Endothelial cell (in vitro differentiated cells): ENCODE data around the gene APBB1. TPM values are rescaled to one million over a fixed set of nuclear protein-coding genes. Genes with fewer than 3 reads are reported as not detected.

ENCODE experiments used
- DNase-seq: peaks from one replicate; pipeline ENCODE4 v3.0.0; 2021; ENCODE audit warnings: low spot score
- H3K27ac Mint-ChIP-seq: one replicate; pipeline ENCODE4 v1.8.0; 2021; ENCODE audit warnings: mixed read lengths, inconsistent platforms; ENCODE audit not compliant: unreplicated experiment
- H3K27me3 Mint-ChIP-seq: one replicate; pipeline ENCODE4 v1.8.0; 2021; ENCODE audit warnings: mild to moderate bottlenecking, moderate library complexity, mixed read lengths, inconsistent platforms; ENCODE audit not compliant: unreplicated experiment
- H3K36me3 Mint-ChIP-seq: one replicate; pipeline ENCODE4 v1.8.0; 2021; ENCODE audit warnings: mild to moderate bottlenecking, low read depth, mixed read lengths, inconsistent platforms; ENCODE audit not compliant: unreplicated experiment
- H3K4me1 Mint-ChIP-seq: one replicate; pipeline ENCODE4 v1.8.0; 2021; ENCODE audit warnings: mild to moderate bottlenecking, mixed read lengths, inconsistent platforms; ENCODE audit not compliant: unreplicated experiment
- H3K4me3 Mint-ChIP-seq: one replicate; pipeline ENCODE4 v1.8.0; 2021; ENCODE audit warnings: mild to moderate bottlenecking, mixed read lengths, inconsistent platforms; ENCODE audit not compliant: unreplicated experiment
- H3K9me3 Mint-ChIP-seq: one replicate; pipeline ENCODE4 v1.8.0; 2021; ENCODE audit warnings: mixed read lengths, inconsistent platforms; ENCODE audit not compliant: unreplicated experiment
- CTCF ChIP-seq: fragments of 200-600 bp; sonication (generic); IDR thresholded peaks from one replicate; pipeline ENCODE4 v1.5.0; 2021; ENCODE audit warnings: antibody characterized with exemption; ENCODE audit not compliant: unreplicated experiment
- total RNA-seq: library from RNA; stranded (reverse); fragmentation: NEBNext Ultra II Directional; extraction: Animal tissue kit (Norgen Biotek cat#: 25700); gene quantifications from one replicate; pipeline ENCODE4 v1.2.1, GENCODE V29; 2021; ENCODE audit not compliant: unreplicated experiment

Gene APBB1
- total RNA-seq, 1 donor from 2014 or later: 43.6 TPM

- peaks cover 3% of the 10 kb centered on the region for H3K36me3 Mint-ChIP-seq
- H3K9me3 Mint-ChIP-seq: no peaks in the 10 kb centered on the region
- H3K4me3 Mint-ChIP-seq: no peak overlapping the region
- H3K27ac Mint-ChIP-seq: no peak overlapping the region
- H3K27me3 Mint-ChIP-seq: no peaks in the 10 kb centered on the region
- H3K4me1 Mint-ChIP-seq: no peaks in the 10 kb centered on the region
- DNase-seq: no peak
- TF ChIP-seq CTCF: no peak
Measured at GRCh38 chr11:6345366-6345765, 73.5 kb downstream of the APBB1 start.

Other genes with a start within 250 kb of the APBB1 start
- gene OR52B2, start 248.8 kb downstream of the APBB1 start, total RNA-seq: not detected
- not detected for gene OR52W1, start 219.9 kb downstream of the APBB1 start, total RNA-seq
- not detected for gene C11orf42, start 213.5 kb downstream of the APBB1 start, total RNA-seq
- 29.3 TPM for gene FHIP1B, start 184.5 kb downstream of the APBB1 start, total RNA-seq
- gene CNGA4, start 180.0 kb downstream of the APBB1 start, total RNA-seq: not detected
- 0.64 TPM for gene CCKBR, start 159.3 kb downstream of the APBB1 start, total RNA-seq
- 91.0 TPM for gene CAVIN3, start 98.6 kb downstream of the APBB1 start, total RNA-seq
- gene SMPD1, start 28.6 kb downstream of the APBB1 start, total RNA-seq: 24.8 TPM
- 1.4 TPM for gene HPX, start 21.9 kb upstream of the APBB1 start, total RNA-seq
- 26.0 TPM for gene TRIM3, start 54.8 kb upstream of the APBB1 start, total RNA-seq
- 46.7 TPM for gene ARFIP2, start 62.2 kb upstream of the APBB1 start, total RNA-seq
- 42.2 TPM for gene TIMM10B, start 62.4 kb upstream of the APBB1 start, total RNA-seq
- 8.5 TPM for gene DNHD1, start 78.2 kb upstream of the APBB1 start, total RNA-seq
- gene RRP8, start 184.5 kb upstream of the APBB1 start, total RNA-seq: 14.6 TPM
- gene ILK, start 184.7 kb upstream of the APBB1 start, total RNA-seq: 183 TPM
- 62.2 TPM for gene TAF10, start 193.1 kb upstream of the APBB1 start, total RNA-seq
- 52.9 TPM for gene TPP1, start 200.3 kb upstream of the APBB1 start, total RNA-seq
- gene DCHS1, start 236.7 kb upstream of the APBB1 start, total RNA-seq: 156 TPM